Esophagus squamous epithelium (tissue), 4 donors: ENCODE measurements around the gene CTNNA2.

Source experiments
- POLR2A ChIP-seq, 4 donors: fragments of 450-650 bp; IDR thresholded peaks; one replicate each; pipeline ENCODE4 v1.6.1; 2017; ENCODE audit warnings: antibody characterized with exemption in 4 of 4, mild to moderate bottlenecking in 4 of 4, moderate library complexity in 3 of 4
- TF ChIP-seq, protein P1 (sequence below), 6 experiments: fragments of 450-650 bp in 4 of 6; fragments of 200-600 bp in 2 of 6; sonication (generic) in 2 of 6; IDR thresholded peaks; one replicate each; pipeline ENCODE4 v1.5.1; 2016 to 2019; ENCODE audit warnings: antibody characterized with exemption in 6 of 6, mild to moderate bottlenecking in 4 of 6, moderate library complexity in 4 of 6

- TF ChIP-seq, protein P1, sequence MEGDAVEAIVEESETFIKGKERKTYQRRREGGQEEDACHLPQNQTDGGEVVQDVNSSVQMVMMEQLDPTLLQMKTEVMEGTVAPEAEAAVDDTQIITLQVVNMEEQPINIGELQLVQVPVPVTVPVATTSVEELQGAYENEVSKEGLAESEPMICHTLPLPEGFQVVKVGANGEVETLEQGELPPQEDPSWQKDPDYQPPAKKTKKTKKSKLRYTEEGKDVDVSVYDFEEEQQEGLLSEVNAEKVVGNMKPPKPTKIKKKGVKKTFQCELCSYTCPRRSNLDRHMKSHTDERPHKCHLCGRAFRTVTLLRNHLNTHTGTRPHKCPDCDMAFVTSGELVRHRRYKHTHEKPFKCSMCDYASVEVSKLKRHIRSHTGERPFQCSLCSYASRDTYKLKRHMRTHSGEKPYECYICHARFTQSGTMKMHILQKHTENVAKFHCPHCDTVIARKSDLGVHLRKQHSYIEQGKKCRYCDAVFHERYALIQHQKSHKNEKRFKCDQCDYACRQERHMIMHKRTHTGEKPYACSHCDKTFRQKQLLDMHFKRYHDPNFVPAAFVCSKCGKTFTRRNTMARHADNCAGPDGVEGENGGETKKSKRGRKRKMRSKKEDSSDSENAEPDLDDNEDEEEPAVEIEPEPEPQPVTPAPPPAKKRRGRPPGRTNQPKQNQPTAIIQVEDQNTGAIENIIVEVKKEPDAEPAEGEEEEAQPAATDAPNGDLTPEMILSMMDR (IDR thresholded peaks at IDR 0.05) = no peak
- no peak for TF ChIP-seq POLR2A (IDR thresholded peaks at IDR 0.05)
Measured at GRCh38 chr2:79604748-79605147, 91.9 kb downstream of the CTNNA2 start.
